ENCODE results near the gene ZNF331.

The ZNF331 gene

GRCh38 chr19:53538378-53539109, 599 bp downstream of the ZNF331 start:
- Histone ChIP-seq H3K4me3 (ENCODE audit: insufficient read length, low read depth) (peak overlapping the region; percentile 84), H3K27me3 (ENCODE audit: insufficient read depth, insufficient read length) (no peaks in the 10 kb centered on the region), H3K9me3 (ENCODE audit: insufficient read depth, low read length) (no peaks in the 10 kb centered on the region), H3K36me3 (ENCODE audit: insufficient read depth, insufficient read length, low read length) (peaks cover 27% of the 10 kb centered on the region), H3K4me1 (ENCODE audit: insufficient read depth, insufficient read length) (no peaks in the 10 kb centered on the region), H3K9ac (ENCODE audit: insufficient read length, low read depth) (peak overlapping the region; percentile 97)
- no peak for DNase-seq (ENCODE audit: low read depth, low spot score)
- no peak for TF ChIP-seq ZNF274 (IDR thresholded peaks at IDR 0.05; ENCODE audit: low read depth, low read length)
- TF ChIP-seq YY1 (IDR thresholded peaks at IDR 0.05; ENCODE audit: insufficient read depth, insufficient read length), result no peak
- no peak for TF ChIP-seq SUZ12 (IDR thresholded peaks at IDR 0.05; ENCODE audit: extremely low read depth, insufficient read depth, insufficient read length)

GRCh38 chr19:53540091-53540490, 2.1 kb downstream of the ZNF331 start:
- Histone ChIP-seq H3K9ac (ENCODE audit: insufficient read length, low read depth) (no peak overlapping the region), H3K36me3 (ENCODE audit: insufficient read depth, insufficient read length, low read length) (peaks cover 28% of the 10 kb centered on the region), H3K4me1 (ENCODE audit: insufficient read depth, insufficient read length) (no peaks in the 10 kb centered on the region), H3K4me3 (ENCODE audit: insufficient read length, low read depth) (no peak overlapping the region), H3K27me3 (ENCODE audit: insufficient read depth, insufficient read length) (no peaks in the 10 kb centered on the region), H3K9me3 (ENCODE audit: insufficient read depth, low read length) (no peaks in the 10 kb centered on the region)
- DNase-seq (ENCODE audit: low read depth, low spot score), result no peak
- TF ChIP-seq SUZ12 (IDR thresholded peaks at IDR 0.05; ENCODE audit: extremely low read depth, insufficient read depth, insufficient read length) (no peak), ZNF274 (IDR thresholded peaks at IDR 0.05; ENCODE audit: low read depth, low read length) (no peak), YY1 (IDR thresholded peaks at IDR 0.05; ENCODE audit: insufficient read depth, insufficient read length) (no peak)

DNA sequence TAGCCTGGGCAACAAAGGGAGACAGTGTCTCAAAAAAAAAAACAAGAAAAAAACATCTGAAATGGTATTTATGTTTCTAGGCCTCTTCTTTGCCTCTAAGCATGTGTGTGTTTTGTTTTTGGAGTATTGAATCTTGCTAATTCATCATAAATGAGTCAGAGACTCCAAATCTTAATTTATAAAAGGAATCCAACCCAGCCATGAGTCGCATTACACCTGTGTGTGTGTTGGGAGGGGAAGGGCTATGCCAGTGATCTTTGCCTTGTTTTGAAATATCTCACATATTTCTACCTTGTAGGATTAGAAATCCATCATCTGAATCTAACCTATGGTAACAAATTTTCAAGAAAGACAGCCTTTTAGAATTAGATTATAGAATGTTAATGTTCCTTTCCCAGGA, 4.0 kb downstream of the ZNF331 start:
- H3K4me3 ChIP-seq (ENCODE audit: insufficient read length, low read depth), result no peak overlapping the region
- no peaks in the 10 kb centered on the region for H3K4me1 ChIP-seq (ENCODE audit: insufficient read depth, insufficient read length)
- no peaks in the 10 kb centered on the region for H3K27me3 ChIP-seq (ENCODE audit: insufficient read depth, insufficient read length)
- DNase-seq (ENCODE audit: low read depth, low spot score), result no peak
- H3K9ac ChIP-seq (ENCODE audit: insufficient read length, low read depth), result no peak overlapping the region
- TF ChIP-seq SUZ12 (IDR thresholded peaks at IDR 0.05; ENCODE audit: extremely low read depth, insufficient read depth, insufficient read length) (no peak), ZNF274 (IDR thresholded peaks at IDR 0.05; ENCODE audit: low read depth, low read length) (no peak), YY1 (IDR thresholded peaks at IDR 0.05; ENCODE audit: insufficient read depth, insufficient read length) (no peak)
- peaks cover 32% of the 10 kb centered on the region for H3K36me3 ChIP-seq (ENCODE audit: insufficient read depth, insufficient read length, low read length)
- H3K9me3 ChIP-seq (ENCODE audit: insufficient read depth, low read length), result no peaks in the 10 kb centered on the region

- TF ChIP-seq SUZ12 (IDR thresholded peaks at IDR 0.05; ENCODE audit: extremely low read depth, insufficient read depth, insufficient read length), result no peak
- TF ChIP-seq YY1 (IDR thresholded peaks at IDR 0.05; ENCODE audit: insufficient read depth, insufficient read length), result no peak
- TF ChIP-seq ZNF274 (IDR thresholded peaks at IDR 0.05; ENCODE audit: low read depth, low read length), result no peak
- no peak for DNase-seq (ENCODE audit: low read depth, low spot score)
- Histone ChIP-seq H3K27me3 (ENCODE audit: insufficient read depth, insufficient read length) (no peaks in the 10 kb centered on the region), H3K9ac (ENCODE audit: insufficient read length, low read depth) (no peak overlapping the region), H3K36me3 (ENCODE audit: insufficient read depth, insufficient read length, low read length) (peaks cover 18% of the 10 kb centered on the region), H3K9me3 (ENCODE audit: insufficient read depth, low read length) (no peaks in the 10 kb centered on the region), H3K4me3 (ENCODE audit: insufficient read length, low read depth) (no peak overlapping the region), H3K4me1 (ENCODE audit: insufficient read depth, insufficient read length) (no peaks in the 10 kb centered on the region)
Observed at GRCh38 chr19:53545271-53546065, 7.5 kb downstream of the ZNF331 start.

- Histone ChIP-seq H3K4me1 (ENCODE audit: insufficient read depth, insufficient read length) (no peaks in the 10 kb centered on the region), H3K4me3 (ENCODE audit: insufficient read length, low read depth) (no peak overlapping the region), H3K9ac (ENCODE audit: insufficient read length, low read depth) (no peak overlapping the region), H3K27me3 (ENCODE audit: insufficient read depth, insufficient read length) (no peaks in the 10 kb centered on the region), H3K36me3 (ENCODE audit: insufficient read depth, insufficient read length, low read length) (peaks cover 7% of the 10 kb centered on the region), H3K9me3 (ENCODE audit: insufficient read depth, low read length) (no peaks in the 10 kb centered on the region)
- TF ChIP-seq SUZ12 (IDR thresholded peaks at IDR 0.05; ENCODE audit: extremely low read depth, insufficient read depth, insufficient read length), result no peak
- no peak for TF ChIP-seq YY1 (IDR thresholded peaks at IDR 0.05; ENCODE audit: insufficient read depth, insufficient read length)
- DNase-seq (ENCODE audit: low read depth, low spot score), result no peak
Observed at GRCh38 chr19:53546758-53547513, 9.0 kb downstream of the ZNF331 start.

- peaks cover 2% of the 10 kb centered on the region for H3K4me1 ChIP-seq (ENCODE audit: insufficient read depth, insufficient read length)
- no peak overlapping the region for H3K9ac ChIP-seq (ENCODE audit: insufficient read length, low read depth)
- H3K9me3 ChIP-seq (ENCODE audit: insufficient read depth, low read length), result no peaks in the 10 kb centered on the region
- no peak for TF ChIP-seq ZNF274 (IDR thresholded peaks at IDR 0.05; ENCODE audit: low read depth, low read length)
- no peak for TF ChIP-seq SUZ12 (IDR thresholded peaks at IDR 0.05; ENCODE audit: extremely low read depth, insufficient read depth, insufficient read length)
- no peak for TF ChIP-seq YY1 (IDR thresholded peaks at IDR 0.05; ENCODE audit: insufficient read depth, insufficient read length)
- no peak for DNase-seq (ENCODE audit: low read depth, low spot score)
- H3K36me3 ChIP-seq (ENCODE audit: insufficient read depth, insufficient read length, low read length), result peaks cover 8% of the 10 kb centered on the region
- H3K27me3 ChIP-seq (ENCODE audit: insufficient read depth, insufficient read length), result no peaks in the 10 kb centered on the region
- H3K4me3 ChIP-seq (ENCODE audit: insufficient read length, low read depth), result no peak overlapping the region
Observed at GRCh38 chr19:53549340-53549739, 11.4 kb downstream of the ZNF331 start.

Data from NT2/D1 (cell line).